ENCODE results near the gene TMC6.

Gene TMC6

DNA sequence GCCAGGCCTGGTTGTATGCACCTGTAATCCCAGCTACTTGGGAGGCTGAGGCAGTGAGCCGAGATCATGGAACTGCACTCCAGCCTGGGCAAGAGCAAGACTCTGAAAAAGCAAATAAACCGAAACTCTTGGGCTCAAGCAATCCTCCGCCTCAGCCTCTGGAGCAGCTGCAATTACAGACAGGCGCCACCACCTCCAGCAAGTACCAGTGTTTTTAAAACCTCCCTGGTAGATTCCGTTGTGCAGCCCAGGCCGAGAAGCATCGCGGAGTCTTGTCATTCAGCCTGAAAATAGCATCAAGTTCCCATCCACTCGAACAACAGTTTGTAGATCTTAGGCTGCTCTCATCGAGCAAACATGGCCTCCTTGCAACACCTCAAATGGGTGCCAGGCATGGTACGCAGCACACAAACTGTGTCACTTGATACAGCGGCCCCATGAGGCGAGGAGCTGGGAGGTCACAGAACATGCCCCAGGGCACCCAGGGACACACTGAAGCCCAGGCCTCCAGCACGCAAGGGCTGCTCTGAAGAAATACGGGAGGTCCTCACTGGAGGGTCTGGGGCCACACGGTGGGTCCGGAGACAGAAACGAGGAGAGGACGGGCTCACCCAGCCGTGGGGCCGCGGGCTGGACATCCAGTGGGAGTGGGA lies 18.1 kb downstream of the TMC6 start:
- CTCF ChIA-PET: interaction anchor here (1.0 to 9.0 kb wide), 3 partner anchors 26 to 91 kb away, joined by 3 to 113 read pairs (median 3); no protein-coding TSS in a partner anchor
- no peak for DNase-seq
- H3K4me1 Mint-ChIP-seq: peaks cover 34% of the 10 kb centered on the region
- H3K27me3 Mint-ChIP-seq: no peaks in the 10 kb centered on the region
- H3K27ac Mint-ChIP-seq: peak overlapping the region; percentile 60
- H3K9me3 Mint-ChIP-seq: no peaks in the 10 kb centered on the region
- no peak overlapping the region for H3K4me3 Mint-ChIP-seq
- peaks cover 55% of the 10 kb centered on the region for H3K36me3 Mint-ChIP-seq

DNA sequence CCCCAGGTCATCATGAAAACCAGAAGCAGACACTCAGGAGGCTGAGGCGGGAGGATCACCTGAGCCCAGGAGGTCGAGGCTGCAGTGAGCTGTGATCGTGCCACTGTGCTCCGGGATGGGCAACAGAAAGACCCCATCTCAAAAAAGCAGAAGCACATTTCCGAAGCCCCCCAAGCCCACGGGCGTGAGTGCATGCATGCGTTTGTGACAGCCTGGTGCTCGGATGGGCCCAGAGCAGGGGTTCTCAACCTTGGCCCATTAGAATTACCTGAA lies 19.1 kb downstream of the TMC6 start:
- no peak overlapping the region for H3K4me3 Mint-ChIP-seq

DNA sequence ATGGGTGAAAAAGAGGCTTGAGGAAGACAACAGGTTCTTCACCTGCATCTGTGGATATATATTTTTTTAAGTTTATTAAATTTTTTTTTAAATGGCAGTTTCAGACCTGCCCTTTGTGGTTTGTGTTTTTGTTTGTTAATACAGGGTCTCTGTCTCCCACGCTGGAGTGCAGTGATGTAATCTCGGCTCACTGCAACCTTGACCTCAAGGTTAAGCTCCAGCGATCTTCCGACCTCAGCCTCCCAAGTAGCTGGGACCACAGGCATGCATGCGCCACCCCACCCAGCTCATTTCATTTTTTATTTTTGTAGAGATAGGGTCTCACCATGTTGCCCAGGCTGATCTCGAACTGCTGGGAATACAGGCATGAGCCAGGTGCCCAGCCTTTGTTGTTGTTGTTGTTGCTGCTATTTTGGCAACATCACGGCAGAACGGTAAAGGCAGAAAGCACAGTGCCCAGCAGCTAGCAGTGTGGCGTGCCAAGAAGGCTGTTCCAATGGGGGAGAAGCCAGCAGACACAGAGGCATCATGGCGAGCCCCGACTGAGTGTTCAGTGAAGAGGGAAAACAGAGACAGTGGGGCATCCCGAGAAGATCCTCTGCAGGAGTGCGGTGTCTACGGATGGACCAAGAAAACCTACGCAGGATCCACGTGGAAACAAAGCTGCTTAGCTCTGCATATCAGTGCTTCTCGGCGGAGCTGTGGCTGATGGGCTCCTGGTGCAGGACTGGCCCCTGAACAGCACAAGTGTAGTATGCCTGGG lies 19.6 kb downstream of the TMC6 start:
- no peaks in the 10 kb centered on the region for H3K9me3 Mint-ChIP-seq
- no peak overlapping the region for H3K27ac Mint-ChIP-seq
- peaks cover 22% of the 10 kb centered on the region for H3K4me1 Mint-ChIP-seq
- H3K4me3 Mint-ChIP-seq: no peak overlapping the region
- no peak for DNase-seq
- CTCF ChIA-PET: interaction anchor here (1.2 to 9.0 kb wide), 2 partner anchors 24 to 28 kb away, joined by 3 to 113 read pairs; no protein-coding TSS in a partner anchor
- peaks cover 48% of the 10 kb centered on the region for H3K36me3 Mint-ChIP-seq
- H3K27me3 Mint-ChIP-seq: no peaks in the 10 kb centered on the region

More for the DNA sequence above, 19.1 kb downstream of the TMC6 start:
- no peak for DNase-seq
- H3K9me3 Mint-ChIP-seq: no peaks in the 10 kb centered on the region
- H3K36me3 Mint-ChIP-seq: peaks cover 51% of the 10 kb centered on the region
- H3K27ac Mint-ChIP-seq: no peak overlapping the region
- no peaks in the 10 kb centered on the region for H3K27me3 Mint-ChIP-seq
- H3K4me1 Mint-ChIP-seq: peaks cover 27% of the 10 kb centered on the region
- CTCF ChIA-PET: interaction anchor here (9.0 kb wide), 1 partner anchor 27 kb away, joined by 113 read pairs; no protein-coding TSS in a partner anchor

DNA sequence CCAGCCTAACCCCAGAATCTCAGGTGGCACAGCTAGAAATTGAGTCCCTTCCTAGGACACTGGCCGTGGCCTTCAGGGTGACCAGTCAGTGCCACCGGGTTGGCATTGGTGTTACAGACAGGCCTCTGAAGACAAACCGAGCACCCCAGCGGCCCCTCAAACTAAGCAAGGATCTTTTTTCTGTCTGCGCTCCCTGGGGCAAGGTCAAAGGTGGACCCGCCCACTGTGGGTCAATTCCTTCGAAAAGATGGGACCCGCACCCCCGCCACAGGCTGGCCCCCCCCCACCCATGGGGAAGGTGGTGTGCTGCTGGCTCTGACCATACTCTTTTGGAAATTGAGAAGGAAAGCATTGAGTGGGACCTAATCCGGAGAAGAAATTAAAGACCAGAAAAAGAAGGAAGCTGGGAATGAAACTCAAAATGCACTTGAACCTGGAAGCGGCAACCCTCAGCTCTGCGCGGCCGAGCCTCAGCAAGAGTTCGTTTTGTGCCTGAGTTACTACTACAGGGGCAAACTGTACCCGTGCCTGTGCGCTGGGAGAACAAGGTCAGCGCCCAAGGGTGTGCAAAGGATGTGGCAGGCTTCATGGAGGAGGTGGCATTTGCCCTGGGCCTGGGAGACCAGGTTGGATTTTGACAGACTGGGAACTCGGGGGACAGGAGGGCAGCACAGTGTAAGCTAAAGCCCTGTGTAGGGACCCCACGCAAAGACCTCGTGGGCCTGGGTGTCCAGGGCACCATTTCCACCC lies 20.4 kb downstream of the TMC6 start:
- no peaks in the 10 kb centered on the region for H3K27me3 Mint-ChIP-seq
- peak overlapping the region; percentile 42 for H3K27ac Mint-ChIP-seq
- H3K9me3 Mint-ChIP-seq: no peaks in the 10 kb centered on the region
- DNase-seq: no peak
- peaks cover 14% of the 10 kb centered on the region for H3K4me1 Mint-ChIP-seq
- peaks cover 44% of the 10 kb centered on the region for H3K36me3 Mint-ChIP-seq
- no peak overlapping the region for H3K4me3 Mint-ChIP-seq
- CTCF ChIA-PET: interaction anchor here (1.2 to 9.0 kb wide), 2 partner anchors 23 to 29 kb away, joined by 3 to 113 read pairs; no protein-coding TSS in a partner anchor

DNA sequence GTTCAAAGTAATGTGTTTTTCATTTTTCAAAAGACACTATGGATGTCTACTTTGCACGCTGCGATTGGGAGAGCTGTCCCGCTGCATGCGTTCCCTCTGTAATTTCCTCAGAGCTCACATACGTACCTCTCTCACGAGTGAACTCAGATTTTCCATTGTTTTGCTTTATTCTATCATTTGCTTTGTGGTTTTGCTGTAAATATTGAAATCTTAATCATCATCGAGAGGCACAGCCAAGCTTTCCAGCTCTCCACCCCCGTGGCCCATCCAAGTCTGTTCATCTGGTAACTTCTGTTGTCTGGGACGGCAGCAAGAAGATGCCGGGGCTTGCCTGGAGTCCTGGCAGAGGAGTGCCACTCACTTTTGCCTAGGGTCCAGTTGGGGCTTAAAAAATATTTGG lies 21.1 kb downstream of the TMC6 start:
- Mint-ChIP-seq H3K9me3 (no peaks in the 10 kb centered on the region), H3K27ac (no peak overlapping the region), H3K36me3 (peaks cover 38% of the 10 kb centered on the region), H3K4me1 (peaks cover 7% of the 10 kb centered on the region), H3K27me3 (no peaks in the 10 kb centered on the region), H3K4me3 (no peak overlapping the region)
- no peak for DNase-seq
- CTCF ChIA-PET: interaction anchor here (1.4 kb wide), 1 partner anchor 68 kb away, joined by 4 read pairs; no protein-coding TSS in a partner anchor

DNA sequence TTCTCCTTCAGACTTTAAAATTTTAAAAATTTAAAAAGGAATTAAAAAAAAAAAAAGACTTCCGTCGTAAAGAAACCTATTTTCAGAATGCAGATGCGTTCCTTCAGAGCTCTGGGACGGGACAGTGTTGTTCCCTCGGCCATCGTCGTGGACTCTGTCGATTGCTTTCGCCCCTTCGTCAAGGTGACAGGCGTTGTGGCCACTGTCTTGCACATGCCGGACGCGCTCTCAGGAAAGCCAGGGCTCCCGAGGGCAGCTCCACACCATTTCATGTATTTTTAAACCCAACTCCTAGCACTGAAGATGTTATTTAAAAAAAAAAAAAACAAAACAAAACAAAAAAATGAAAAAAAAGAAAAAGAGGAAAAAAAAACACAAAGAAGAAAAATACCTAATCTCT lies 22.3 kb downstream of the TMC6 start:
- H3K4me1 Mint-ChIP-seq: peaks cover 3% of the 10 kb centered on the region
- H3K9me3 Mint-ChIP-seq: no peaks in the 10 kb centered on the region
- CTCF ChIA-PET: interaction anchor here (0.6 to 1.4 kb wide), 3 partner anchors 21 to 92 kb away, joined by 3 to 4 read pairs (median 3); no protein-coding TSS in a partner anchor
- no peak for DNase-seq
- H3K27me3 Mint-ChIP-seq: no peaks in the 10 kb centered on the region
- no peak overlapping the region for H3K4me3 Mint-ChIP-seq
- peaks cover 43% of the 10 kb centered on the region for H3K36me3 Mint-ChIP-seq
- H3K27ac Mint-ChIP-seq: no peak overlapping the region

DNA sequence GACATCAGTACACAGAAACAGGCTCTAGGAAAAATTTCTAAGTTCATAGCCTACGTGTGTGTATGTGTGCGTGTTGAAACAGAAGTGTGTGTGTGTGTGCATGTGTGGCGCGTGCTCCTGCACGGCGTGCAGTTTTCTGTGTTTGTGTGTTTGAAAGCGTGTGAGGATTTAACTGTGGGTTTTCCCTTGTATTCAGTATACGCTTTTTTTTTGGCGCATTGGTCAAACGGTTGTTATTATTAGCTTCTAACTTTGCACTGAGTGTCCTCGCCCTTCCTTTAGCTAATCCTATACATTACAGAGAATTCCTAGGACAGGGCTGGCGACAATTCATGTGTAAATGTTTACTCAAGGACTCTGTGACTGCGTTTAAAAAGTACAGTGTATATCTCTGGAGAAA lies 23.0 kb downstream of the TMC6 start:
- no peak for DNase-seq
- CTCF ChIA-PET: no interaction called here
- H3K4me1 Mint-ChIP-seq: no peaks in the 10 kb centered on the region
- no peak overlapping the region for H3K4me3 Mint-ChIP-seq
- no peak overlapping the region for H3K27ac Mint-ChIP-seq
- no peaks in the 10 kb centered on the region for H3K9me3 Mint-ChIP-seq
- H3K27me3 Mint-ChIP-seq: no peaks in the 10 kb centered on the region
- H3K36me3 Mint-ChIP-seq: peaks cover 42% of the 10 kb centered on the region

DNA sequence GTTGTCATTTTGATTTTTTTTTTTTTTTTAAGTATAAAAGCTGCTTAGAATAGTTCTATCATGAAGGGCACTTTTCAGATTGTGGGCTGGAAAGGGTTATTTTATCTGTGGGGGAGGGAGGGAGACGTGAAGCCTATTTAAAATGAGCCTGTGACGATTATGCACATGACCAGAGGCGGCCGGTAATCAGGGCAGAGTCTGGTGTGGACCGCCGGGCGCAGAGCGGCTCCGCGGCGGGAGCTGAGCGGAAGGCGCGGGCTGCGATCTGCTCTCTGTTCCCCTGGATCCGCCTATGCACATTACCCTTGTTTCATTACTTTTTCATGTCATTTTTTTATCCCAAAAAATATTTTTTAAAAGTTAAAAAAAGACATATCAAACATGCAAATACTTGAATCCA lies 23.5 kb downstream of the TMC6 start:
- H3K4me3 Mint-ChIP-seq: no peak overlapping the region
- CTCF ChIA-PET: no interaction called here
- no peaks in the 10 kb centered on the region for H3K9me3 Mint-ChIP-seq
- no peak for DNase-seq
- no peaks in the 10 kb centered on the region for H3K27me3 Mint-ChIP-seq
- peaks cover 42% of the 10 kb centered on the region for H3K36me3 Mint-ChIP-seq
- no peak overlapping the region for H3K27ac Mint-ChIP-seq
- H3K4me1 Mint-ChIP-seq: no peaks in the 10 kb centered on the region

DNA sequence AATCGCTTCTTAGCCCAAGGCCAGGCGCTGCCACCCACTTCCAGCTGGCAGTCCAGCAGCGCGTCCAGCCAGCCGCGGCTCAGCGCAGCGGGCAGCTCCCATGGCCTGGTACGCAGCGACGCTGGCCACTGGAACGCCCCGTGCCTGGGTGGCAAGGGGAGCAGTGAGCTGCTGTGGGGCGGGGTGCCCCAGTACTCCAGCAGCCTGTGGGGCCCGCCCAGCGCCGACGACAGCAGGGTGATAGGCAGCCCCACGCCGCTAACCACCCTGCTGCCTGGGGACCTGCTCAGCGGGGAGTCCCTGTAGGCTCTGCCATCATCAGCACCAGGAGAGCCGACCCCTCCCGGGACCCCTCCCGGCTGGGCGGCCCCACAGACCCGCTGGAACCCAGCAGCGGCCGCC lies 24.0 kb downstream of the TMC6 start:
- peaks cover 45% of the 10 kb centered on the region for H3K36me3 Mint-ChIP-seq
- H3K4me3 Mint-ChIP-seq: no peak overlapping the region

DNA sequence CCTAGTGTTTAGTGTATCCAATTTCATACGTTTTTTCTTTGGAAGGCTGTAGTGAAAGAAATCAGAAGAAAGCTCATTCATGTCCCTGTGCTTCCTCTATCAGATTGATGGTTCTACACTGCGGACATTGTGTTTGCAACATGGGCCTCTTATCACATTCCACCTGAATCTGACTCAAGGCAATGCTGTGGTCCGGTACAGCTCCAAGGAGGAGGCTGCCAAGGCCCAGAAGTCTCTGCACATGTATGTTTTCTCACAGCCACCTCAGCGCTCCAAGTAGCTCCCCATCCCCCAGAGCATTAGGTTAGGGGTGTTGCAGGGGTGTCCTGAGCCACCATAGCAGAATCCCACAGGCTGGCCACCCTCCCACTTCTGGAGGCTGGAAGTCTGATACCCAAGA lies 25.2 kb downstream of the TMC6 start:
- peaks cover 49% of the 10 kb centered on the region for H3K36me3 Mint-ChIP-seq
- peaks cover 3% of the 10 kb centered on the region for H3K9me3 Mint-ChIP-seq
- CTCF ChIA-PET: interaction anchor here (0.6 kb wide), 1 partner anchor 27 kb away, joined by 3 read pairs; no protein-coding TSS in a partner anchor
- no peak for DNase-seq
- no peaks in the 10 kb centered on the region for H3K27me3 Mint-ChIP-seq
- no peak overlapping the region for H3K27ac Mint-ChIP-seq
- no peak overlapping the region for H3K4me3 Mint-ChIP-seq
- H3K4me1 Mint-ChIP-seq: no peaks in the 10 kb centered on the region

More for the DNA sequence above, 24.0 kb downstream of the TMC6 start:
- CTCF ChIA-PET: no interaction called here
- H3K27ac Mint-ChIP-seq: no peak overlapping the region
- H3K4me1 Mint-ChIP-seq: no peaks in the 10 kb centered on the region
- DNase-seq: no peak
- no peaks in the 10 kb centered on the region for H3K27me3 Mint-ChIP-seq
- peaks cover 1% of the 10 kb centered on the region for H3K9me3 Mint-ChIP-seq

DNA sequence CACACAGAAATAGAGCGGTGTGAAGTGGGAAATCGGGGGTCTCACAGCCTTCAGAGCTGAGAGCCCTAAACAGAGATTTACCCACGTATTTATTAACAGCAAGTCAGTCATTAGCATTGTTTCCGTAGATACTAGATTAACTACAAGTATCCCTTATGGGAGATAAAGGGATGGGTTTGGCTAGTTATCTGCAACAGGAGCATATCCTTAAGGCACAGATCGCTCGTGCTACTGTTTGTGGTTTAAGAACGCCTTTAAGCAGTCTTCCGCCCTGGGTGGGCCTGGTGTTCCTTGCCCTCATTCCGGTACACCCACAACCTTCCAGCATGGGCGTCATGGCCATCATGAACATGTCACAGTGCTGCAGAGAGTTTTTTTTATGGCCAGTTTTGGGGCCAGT lies 27.0 kb downstream of the TMC6 start:
- Mint-ChIP-seq H3K9me3 (peaks cover 3% of the 10 kb centered on the region), H3K27me3 (no peaks in the 10 kb centered on the region), H3K4me3 (no peak overlapping the region), H3K36me3 (peaks cover 54% of the 10 kb centered on the region), H3K4me1 (no peaks in the 10 kb centered on the region), H3K27ac (no peak overlapping the region)
- DNase-seq: no peak
- CTCF ChIA-PET: no interaction called here

DNA sequence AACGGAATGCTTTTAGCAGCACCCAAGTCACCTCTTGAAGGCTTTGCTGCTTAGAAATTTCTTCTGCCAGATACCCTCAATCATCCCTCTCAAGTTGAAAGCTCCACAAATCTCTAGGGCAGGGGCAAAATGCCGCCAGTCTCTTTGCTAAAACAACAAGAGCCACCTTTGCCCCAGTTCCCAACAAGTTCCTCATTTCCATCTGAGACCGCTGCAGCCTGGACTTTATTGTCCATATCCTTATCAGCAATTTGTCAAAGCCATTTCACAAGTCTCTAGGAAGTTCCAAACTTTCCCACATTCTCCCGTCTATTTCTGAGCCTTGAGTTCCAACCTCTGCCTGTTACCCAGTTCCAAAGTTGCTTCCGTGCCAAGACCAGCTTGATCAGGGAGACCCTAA lies 27.4 kb downstream of the TMC6 start:
- Mint-ChIP-seq H3K27me3 (no peaks in the 10 kb centered on the region), H3K27ac (peak overlapping the region; percentile 24), H3K4me1 (no peaks in the 10 kb centered on the region), H3K9me3 (peaks cover 3% of the 10 kb centered on the region), H3K4me3 (no peak overlapping the region), H3K36me3 (peaks cover 58% of the 10 kb centered on the region)
- CTCF ChIA-PET: no interaction called here
- DNase-seq: no peak

DNA sequence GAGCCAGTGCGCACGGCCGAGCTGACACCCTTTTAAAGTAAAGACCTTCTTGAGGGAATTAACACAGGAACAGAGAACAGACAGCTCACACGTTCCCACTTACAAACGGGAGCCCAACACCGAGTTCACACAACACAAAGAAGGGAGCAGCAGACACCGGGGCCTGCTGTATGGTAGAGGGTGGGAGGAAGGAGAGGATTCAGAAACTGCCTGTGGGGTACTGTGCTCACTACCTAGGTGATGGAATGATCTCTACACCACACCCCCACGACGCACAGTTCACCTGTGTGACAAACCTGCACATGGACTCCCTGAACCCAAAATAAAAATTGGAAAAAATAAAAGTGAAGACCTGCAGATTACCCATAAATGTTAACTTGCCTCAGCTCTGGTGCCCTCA lies 32.5 kb downstream of the TMC6 start:
- CTCF ChIA-PET: interaction anchor here (1.0 kb wide), 1 partner anchor 11 kb away, joined by 3 read pairs; no protein-coding TSS in a partner anchor
- Mint-ChIP-seq H3K4me1 (no peaks in the 10 kb centered on the region), H3K36me3 (peaks cover 79% of the 10 kb centered on the region), H3K9me3 (peaks cover 3% of the 10 kb centered on the region), H3K27me3 (no peaks in the 10 kb centered on the region), H3K27ac (no peak overlapping the region), H3K4me3 (no peak overlapping the region)
- no peak for DNase-seq

DNA sequence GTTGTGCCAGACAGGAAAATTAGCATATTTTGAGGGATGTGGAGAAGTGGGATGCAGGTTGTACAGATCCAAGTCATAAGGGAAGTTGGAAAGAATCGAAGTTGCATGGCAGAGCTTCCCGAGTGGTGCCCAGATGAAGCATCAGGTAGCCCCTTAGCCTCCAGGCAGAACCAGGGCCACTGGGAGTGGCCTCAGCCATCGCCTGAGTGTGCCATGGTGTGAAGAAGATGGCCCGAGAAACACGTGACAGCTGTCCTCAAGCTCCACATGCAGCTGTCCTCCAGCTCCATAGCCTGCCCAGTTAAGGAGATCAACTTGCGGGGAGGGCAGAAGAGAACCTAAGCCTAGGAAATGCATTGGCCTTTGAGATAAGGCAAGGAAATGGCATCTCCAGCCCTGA lies 33.5 kb downstream of the TMC6 start:
- no peak for DNase-seq
- Mint-ChIP-seq H3K27me3 (no peaks in the 10 kb centered on the region), H3K27ac (no peak overlapping the region), H3K4me1 (no peaks in the 10 kb centered on the region), H3K9me3 (peaks cover 3% of the 10 kb centered on the region), H3K36me3 (peaks cover 74% of the 10 kb centered on the region), H3K4me3 (no peak overlapping the region)
- CTCF ChIA-PET: no interaction called here
